Measurements from ENCODE around the gene EPRS1.
"Not testable (repeated sequence)": the region's sequence is repeated elsewhere in the genome, so short reads cannot be mapped to it uniquely, and the experiment has no call there.

Gene EPRS1

DNA sequence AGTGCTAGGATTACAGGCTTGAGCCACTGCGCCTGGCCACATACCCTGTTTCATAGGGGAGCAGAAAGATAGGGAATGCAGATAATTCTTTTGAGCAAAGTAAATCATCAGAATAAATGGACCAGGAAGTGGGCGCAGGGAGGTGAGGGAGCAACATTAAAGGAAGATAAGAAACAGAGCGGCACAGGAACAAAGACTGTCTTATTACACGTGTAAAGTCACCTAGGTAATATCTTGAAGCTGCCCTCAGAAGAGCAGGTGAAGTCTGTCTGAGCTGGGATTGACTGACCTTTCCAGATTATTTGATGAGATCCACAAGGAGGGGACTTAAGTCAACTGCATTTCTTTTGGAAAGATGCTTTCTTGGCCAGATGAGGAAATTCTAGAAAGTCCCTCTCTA, 7.7 kb downstream of the EPRS1 start:
- no peak for DNase-seq (ENCODE audit: low read depth)

GRCh38 chr1:220037810-220038209, 8.5 kb downstream of the EPRS1 start:
- DNase-seq (ENCODE audit: low read depth), result not testable (repeated sequence)

DNA sequence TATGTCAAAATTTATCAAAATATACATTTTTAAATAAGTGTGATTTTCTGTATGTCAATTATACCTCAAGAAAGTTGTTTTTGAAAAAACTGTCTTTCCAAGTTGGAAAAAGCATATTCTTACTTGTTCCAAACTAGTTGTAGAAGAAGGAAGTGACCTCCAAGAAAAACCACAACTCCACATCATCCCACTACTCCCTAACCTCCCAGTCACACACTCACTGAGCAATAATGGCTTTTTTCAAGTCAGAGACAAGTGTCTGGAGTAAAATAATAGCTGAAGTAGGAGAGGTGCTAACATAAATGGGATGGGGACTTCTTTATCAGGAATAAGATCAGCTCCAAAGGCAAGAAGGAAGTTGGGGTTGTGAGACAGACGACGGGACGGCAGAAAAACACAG, 13.4 kb downstream of the EPRS1 start:
- no peak for DNase-seq (ENCODE audit: low read depth)

DNA sequence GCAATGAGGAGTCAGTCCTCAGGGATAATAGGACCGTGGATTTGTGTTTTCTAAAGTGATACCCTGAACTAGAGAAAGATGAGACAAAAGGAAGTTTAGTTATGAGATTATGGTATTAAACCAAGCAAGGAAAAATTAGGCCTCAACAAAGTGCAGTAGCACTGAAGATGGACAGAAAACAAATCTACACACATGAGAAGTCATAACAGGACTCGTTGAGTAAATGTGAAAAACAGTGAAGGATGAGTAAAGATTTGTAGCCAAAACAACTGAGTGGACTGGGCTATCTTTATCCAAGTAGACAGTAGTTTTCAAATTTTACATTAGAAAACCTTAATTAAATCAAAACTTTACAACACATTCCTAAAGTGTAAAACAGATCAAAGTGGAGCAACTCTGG, 15.0 kb downstream of the EPRS1 start:
- DNase-seq (ENCODE audit: low read depth), result no peak

DNA sequence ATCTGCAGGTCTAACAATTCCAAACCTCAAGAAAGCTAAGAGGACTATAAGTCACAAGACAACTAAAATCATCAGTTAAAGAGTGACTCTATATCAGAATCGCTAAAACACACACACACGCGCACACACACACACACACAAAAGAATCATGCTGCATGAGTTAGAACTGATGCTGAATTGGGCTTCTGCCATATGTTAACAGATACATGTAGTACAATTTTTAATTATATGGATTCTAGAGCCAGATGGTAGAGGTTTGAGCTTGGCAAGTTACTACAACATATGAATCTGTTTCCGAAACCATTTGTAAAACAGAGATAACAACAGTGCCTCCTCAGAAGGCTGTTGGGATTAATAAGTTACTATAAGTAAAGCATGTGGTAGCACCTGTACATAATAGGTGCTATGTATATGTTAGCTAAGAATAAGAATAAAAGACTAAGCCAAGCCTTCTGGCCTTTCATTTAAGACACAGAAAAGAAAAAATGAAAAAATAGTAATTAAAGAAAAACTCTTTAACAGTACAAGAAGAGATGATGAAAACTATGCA, 17.9 kb downstream of the EPRS1 start:
- no peak for DNase-seq (ENCODE audit: low read depth)

DNA sequence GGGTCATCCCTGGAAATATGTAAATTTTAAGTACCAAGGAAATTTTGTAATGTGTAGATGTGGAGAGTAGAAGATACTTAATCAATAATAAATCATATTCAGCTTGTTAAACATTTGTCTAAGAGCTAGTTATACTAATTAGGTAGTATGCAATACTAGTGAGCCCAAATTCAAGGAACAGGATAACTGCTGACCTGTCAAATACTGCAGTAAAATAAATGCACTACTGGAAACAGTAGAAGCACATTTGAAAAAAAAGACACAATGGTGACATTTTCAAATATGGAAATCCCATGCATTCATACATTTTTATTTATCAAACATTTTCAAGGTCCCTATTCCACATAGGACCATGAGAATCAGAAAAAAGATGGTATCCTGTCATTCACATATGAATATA, 27.2 kb downstream of the EPRS1 start:
- DNase-seq (ENCODE audit: low read depth), result no peak

DNA sequence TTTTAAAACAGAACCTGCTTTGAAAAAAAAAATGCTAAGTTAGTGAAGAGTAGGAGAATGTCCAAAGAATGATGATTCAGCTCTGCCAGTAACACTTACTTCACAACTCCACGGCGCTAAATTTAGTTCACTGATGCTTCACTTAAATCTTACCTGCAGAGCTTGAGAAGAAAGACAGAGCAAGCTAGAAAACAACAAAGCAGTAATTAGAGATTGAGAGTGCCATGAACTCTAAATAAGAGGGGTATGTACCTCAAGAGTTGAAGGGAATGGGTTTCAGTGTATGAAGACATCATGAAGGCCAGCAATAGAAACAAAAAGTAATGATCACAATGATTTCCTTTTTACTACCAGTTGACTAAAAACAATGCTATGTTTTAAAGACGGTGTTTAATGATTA, 32.8 kb downstream of the EPRS1 start:
- no peak for DNase-seq (ENCODE audit: low read depth)

DNA sequence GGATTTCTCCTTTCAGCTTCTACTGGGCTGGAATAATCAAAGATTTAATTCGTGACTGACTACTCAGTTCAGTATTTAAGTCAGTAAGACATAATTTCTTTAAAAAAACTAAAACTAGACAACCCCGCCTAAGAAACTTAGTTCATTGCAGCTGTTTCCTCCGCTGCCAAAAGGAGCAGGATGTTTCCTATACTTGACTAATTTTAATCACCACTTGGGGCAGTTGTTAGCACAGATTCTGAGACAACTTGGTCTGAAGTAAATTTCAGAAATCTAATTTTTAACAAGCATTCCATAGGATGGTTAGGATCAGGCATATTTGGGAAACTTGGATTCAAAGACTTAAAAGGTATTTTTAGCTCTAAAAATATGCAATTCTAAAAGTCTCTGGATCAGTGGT, 34.0 kb downstream of the EPRS1 start:
- DNase-seq (ENCODE audit: low read depth), result no peak

DNA sequence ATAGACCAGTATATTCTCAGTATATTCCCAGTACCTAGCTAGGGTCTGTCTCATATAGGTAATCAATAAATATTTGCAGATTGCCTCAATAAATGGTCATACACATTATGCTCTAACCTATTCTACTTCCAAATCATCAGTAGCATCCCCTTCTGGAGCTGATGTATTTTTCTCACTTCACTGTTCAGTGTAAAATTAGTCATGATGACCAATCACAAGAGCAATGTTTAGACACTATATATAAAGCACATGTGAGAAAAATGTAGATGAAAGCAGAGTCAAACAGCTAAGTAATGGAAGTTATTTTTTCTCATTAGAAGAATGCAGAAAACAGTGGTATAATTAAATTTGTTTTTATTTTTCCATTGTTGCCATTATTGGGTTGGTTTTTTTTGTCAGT, 34.7 kb downstream of the EPRS1 start:
- no peak for DNase-seq (ENCODE audit: low read depth)

GRCh38 chr1:220007438-220007837, 38.9 kb downstream of the EPRS1 start:
- no peak for DNase-seq (ENCODE audit: low read depth)

DNA sequence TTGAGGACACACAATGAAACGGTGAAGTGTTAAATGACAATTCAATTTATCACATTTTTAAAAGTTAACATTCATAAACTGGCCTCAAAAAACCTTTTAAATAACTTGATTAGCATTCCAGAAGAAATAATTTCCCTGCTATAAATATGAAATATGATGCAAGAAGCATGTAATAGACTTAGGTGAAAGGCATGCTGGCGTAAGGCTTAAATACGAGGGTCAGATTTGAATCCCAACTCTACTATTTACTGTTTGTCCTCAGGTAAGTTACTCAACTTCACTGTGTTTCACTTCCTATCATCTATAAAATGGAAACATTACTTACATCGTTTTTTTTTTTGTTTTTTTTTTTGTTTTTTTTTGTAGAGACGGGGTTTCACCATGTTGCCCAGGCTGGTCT, 40.8 kb downstream of the EPRS1 start:
- no peak for DNase-seq (ENCODE audit: low read depth)

DNA sequence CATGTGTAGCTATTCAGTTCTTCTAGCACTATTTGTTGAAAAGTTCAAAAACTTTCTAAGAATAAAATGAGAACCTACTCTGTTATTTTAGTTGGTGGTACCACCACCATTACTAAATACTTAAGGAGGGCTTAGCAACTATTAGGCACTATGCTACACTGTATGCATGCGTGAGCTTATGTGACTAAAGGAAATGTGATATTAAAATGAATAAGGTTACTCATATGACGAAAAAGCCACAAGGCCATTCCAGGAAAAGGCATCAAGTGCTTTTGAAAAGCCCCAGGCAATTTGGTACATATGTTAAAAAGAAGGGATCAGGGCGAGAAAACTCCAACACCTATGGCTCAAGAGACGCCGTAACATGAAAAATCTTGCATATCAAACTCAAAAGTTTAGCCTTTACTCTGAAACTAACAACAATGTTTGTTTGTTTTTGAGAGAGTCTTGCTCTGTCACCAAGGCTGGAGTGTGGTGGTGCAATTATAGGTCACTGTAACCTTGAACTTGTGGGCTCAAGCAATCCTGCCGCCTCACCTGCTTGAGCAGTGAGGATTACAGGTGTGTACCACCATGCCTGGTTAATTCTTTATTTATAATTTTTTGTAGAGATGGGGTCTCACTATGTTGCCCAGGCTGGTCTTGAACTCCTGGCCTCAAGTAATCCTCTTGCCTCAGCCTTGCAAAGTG, 42.5 kb downstream of the EPRS1 start:
- no peak for DNase-seq (ENCODE audit: low read depth)

GRCh38 chr1:220003015-220003414, 43.3 kb downstream of the EPRS1 start:
- DNase-seq (ENCODE audit: low read depth), result no peak

DNA sequence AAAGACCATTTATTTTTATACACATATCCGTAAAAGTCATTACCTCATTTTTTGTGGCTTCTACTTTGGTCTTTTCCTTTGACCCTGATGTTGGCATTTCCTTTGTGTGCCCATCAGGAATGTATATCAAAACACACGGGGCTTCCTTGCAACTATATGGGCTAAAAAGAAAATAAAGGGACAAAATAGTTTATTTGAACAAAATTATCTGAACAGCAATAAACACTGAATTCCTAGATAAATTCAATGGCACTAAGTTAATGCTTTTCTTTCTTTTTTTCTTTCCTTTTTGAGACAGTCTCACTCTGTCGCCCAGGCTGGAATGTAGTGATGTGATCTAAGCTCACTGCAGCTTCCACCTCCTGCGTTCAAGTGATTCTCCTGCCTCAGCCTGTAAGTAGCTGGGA, 45.2 kb downstream of the EPRS1 start:
- no peak for DNase-seq (ENCODE audit: low read depth)

- no peak for DNase-seq (ENCODE audit: low read depth)
Measured at GRCh38 chr1:219999821-220000220, 46.5 kb downstream of the EPRS1 start.

Data from activated gamma-delta T cell treated with anti-CD3 and anti-CD28 coated beads, Interleukin-2, amount 50 U/mL, for 16 hours (primary cell).